ENCODE results near the gene FXYD5. TPM values are rescaled to one million over a fixed set of nuclear protein-coding genes. Genes with fewer than 3 reads are reported as not detected.

The FXYD5 gene
- total and polyA plus RNA-seq, 12 donors = 13.9 to 67.4 (median 19.3) TPM

DNA sequence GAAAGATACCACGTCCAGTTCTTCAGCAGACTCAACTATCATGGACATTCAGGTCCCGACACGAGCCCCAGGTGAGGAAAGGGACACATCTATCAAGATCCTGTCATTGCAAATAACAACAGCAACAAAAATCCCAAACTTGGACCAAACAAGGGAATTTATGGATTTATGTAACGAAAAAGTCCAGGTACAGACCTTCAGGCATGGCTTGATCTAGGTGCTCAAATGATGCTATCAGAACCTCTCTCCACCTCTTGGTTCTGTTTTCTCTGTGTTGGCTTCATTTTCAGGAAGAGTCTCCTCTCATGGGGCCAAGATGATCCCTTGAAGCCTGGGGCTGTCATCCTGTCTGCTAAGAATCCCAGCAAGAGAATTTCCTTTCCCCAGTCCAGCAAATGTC is 2.9 kb downstream of the FXYD5 start:
- no peak overlapping the region for H3K4me3 ChIP-seq
- DNase-seq (no peak), ATAC-seq (no peak)
- H3K27me3 ChIP-seq = peaks cover 0 to 31% (median 14%) of the 10 kb centered on the region in 7 donors
- intact Hi-C loops (cut with DNase I) = loop anchor here in 3 of 10 donors (5.0 to 10.0 kb wide), 3 partner anchors 55 to 110 kb away; partner anchors contain the start of gene USF2 (in 1 of the 3)
- 94 to 96% methylated on average over 4 of the region's 4 CpGs for WGBS, 2 donors
- TF ChIP-seq CTCF (IDR thresholded peaks at IDR 0.05) = no peak
- H3K4me1 ChIP-seq = peaks cover 0 to 35% (median 22%) of the 10 kb centered on the region in 9 donors
- peaks cover 0 to 57% (median 9%) of the 10 kb centered on the region in 9 donors for H3K36me3 ChIP-seq
- H3K27ac ChIP-seq = no peak overlapping the region
- peaks cover 0 to 12% (median 5%) of the 10 kb centered on the region in 11 donors for H3K9me3 ChIP-seq

DNA sequence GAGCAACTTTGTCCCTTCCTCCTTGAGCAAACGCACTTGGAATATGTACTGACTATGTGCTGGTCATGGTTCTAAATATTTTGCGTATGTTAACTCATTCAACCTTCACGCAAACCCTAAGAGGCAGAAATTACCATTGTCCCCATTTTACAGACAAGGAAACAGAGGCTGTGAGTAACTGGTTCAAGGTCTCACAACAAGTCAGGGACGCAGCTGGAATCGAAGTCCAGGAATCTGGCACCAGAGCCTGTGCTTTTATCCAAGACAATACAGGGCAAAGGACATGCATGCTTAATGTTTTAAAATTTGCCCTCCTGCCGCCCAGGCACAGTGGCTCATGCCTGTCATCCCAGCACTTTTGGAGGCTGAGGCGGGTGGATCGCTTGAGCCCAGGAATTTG is 5.1 kb downstream of the FXYD5 start:
- peaks cover 0 to 18% (median 12%) of the 10 kb centered on the region in 9 donors for H3K4me1 ChIP-seq
- peaks cover 0 to 79% (median 25%) of the 10 kb centered on the region in 9 donors for H3K36me3 ChIP-seq
- WGBS, 2 donors = 89 to 91% methylated on average over 8 of the region's 8 CpGs
- peaks cover 0 to 31% (median 13%) of the 10 kb centered on the region in 11 donors for H3K9me3 ChIP-seq
- peaks cover 0 to 16% (median 0%) of the 10 kb centered on the region in 7 donors for H3K27me3 ChIP-seq
- H3K4me3 ChIP-seq = no peak overlapping the region
- DNase-seq = no peak
- TF ChIP-seq CTCF (IDR thresholded peaks at IDR 0.05) = no peak
- no peak overlapping the region for H3K27ac ChIP-seq
- no peak for ATAC-seq
- intact Hi-C loops (cut with DNase I) = loop anchor here in 3 of 10 donors (5.0 to 10.0 kb wide), 3 partner anchors 53 to 108 kb away; partner anchors contain the start of gene USF2 (in 1 of the 3)

GRCh38 chr19:35160629-35161433 is 6.3 kb downstream of the FXYD5 start:
- no peak for DNase-seq
- Histone ChIP-seq H3K27ac (no peak overlapping the region), H3K4me1 (peaks cover 0 to 6% (median 1%) of the 10 kb centered on the region in 9 donors), H3K27me3 (peaks cover 0 to 10% (median 0%) of the 10 kb centered on the region in 7 donors), H3K36me3 (peaks cover 0 to 91% (median 37%) of the 10 kb centered on the region in 9 donors), H3K4me3 (no peak overlapping the region), H3K9me3 (peaks cover 0 to 39% (median 19%) of the 10 kb centered on the region in 11 donors)
- TF ChIP-seq CTCF (IDR thresholded peaks at IDR 0.05) = no peak
- intact Hi-C loops (cut with DNase I) = no loop called here
- 93 to 96% methylated on average over 9 of the region's 9 CpGs for WGBS, 2 donors
- ATAC-seq = no peak

DNA sequence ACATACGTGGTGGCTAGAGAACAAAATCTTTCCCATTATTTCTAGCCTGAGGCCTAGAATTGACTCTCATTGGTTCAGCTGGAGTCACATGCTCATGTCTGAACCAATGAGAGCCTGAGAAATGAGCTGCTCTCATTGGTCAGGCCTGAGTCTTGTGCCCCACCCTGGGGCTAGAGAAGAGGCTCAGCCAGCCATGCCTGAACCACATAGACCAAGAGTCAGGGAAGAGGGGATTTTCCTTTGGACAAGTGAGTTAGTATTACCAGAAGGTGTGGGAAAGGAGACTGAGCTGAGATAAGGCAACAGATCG is 6.9 kb downstream of the FXYD5 start:
- Histone ChIP-seq H3K4me3 (no peak overlapping the region), H3K27me3 (peaks cover 0 to 10% (median 0%) of the 10 kb centered on the region in 7 donors), H3K9me3 (peaks cover 0 to 45% (median 25%) of the 10 kb centered on the region in 11 donors), H3K27ac (no peak overlapping the region), H3K4me1 (peaks cover 0 to under 1% (median 0%) of the 10 kb centered on the region in 9 donors), H3K36me3 (peaks cover 0 to 97% (median 43%) of the 10 kb centered on the region in 9 donors)
- no peak for DNase-seq
- intact Hi-C loops (cut with DNase I) = no loop called here
- no peak for ATAC-seq
- TF ChIP-seq CTCF (IDR thresholded peaks at IDR 0.05) = no peak
- WGBS, 2 donors = 93 to 95% methylated on average over 2 of the region's 2 CpGs
